GM12878 (cell line): Measurements from ENCODE around the gene TRABD2B. TPM values are rescaled to one million over a fixed set of nuclear protein-coding genes. Genes with fewer than 3 reads are reported as not detected.

Experiments used
- ATAC-seq: fragments of 200-7000 bp; cut with Tn5 transposase; 3 replicates; pipeline ENCODE4 v1.9.1; 2020; ENCODE audit warnings: mild to moderate bottlenecking, moderate library complexity
- BruUV-seq: library from RNA; stranded (reverse); fragments of 400-500 nt; replicated peaks from 2 replicates; lab custom pipeline; 2021; lab: Mats Ljungman, UMichigan
- CTCF ChIA-PET: fragments of 300-600 bp; sonication (Branson Sonifier 250); formaldehyde crosslinking; extraction: SDS; loops from one replicate; lab custom pipeline; 2021; ENCODE audit warnings: inconsistent platforms; lab: Yijun Ruan, JAX
- POLR2A ChIA-PET: fragments of 350-600 bp; formaldehyde crosslinking; extraction: SDS; loops from one replicate; lab custom pipeline; 2021; ENCODE audit warnings: inconsistent platforms; lab: Charles Lee
- RAD21 ChIA-PET: fragments of 300-600 bp; sonication (Branson Sonifier 250); formaldehyde crosslinking; loops from one replicate; lab custom pipeline; 2023; ENCODE audit warnings: antibody characterized with exemption; ENCODE audit not compliant: unreplicated experiment; lab: Charles Lee
- SMC1A ChIA-PET: fragments of 300-600 bp; sonication (Branson Sonifier 250); formaldehyde crosslinking; loops from one replicate; lab custom pipeline; 2023; ENCODE audit not compliant: unreplicated experiment, uncharacterized antibody; lab: Charles Lee
- DNase-seq: peaks from one replicate; pipeline ENCODE4 v3.0.0-alpha.2; 2011; ENCODE audit warnings: low read depth, low spot score
- FAIRE-seq: peaks from 3 replicates; lab custom pipeline; 2011; peaks lifted over from hg19 to GRCh38; lab: Jason Lieb, UNC
- H2AFZ ChIP-seq: 2 replicates; pipeline ENCODE4 v1.6.0; 2011; ENCODE audit warnings: low read depth, low read length, control low read depth; ENCODE audit not compliant: control insufficient read depth
- H3K27ac ChIP-seq: 2 replicates; pipeline ENCODE4 v1.5.1; 2011; ENCODE audit warnings: control low read depth; ENCODE audit not compliant: control insufficient read depth, insufficient read depth
- H3K27me3 ChIP-seq, 2 experiments: replicated peaks in 1 of 2; 2 replicates each; pipeline versions ENCODE4 v1.6.0 to v1.6.1; 2011; ENCODE audit warnings: low read length in 1 of 2; ENCODE audit not compliant: control insufficient read depth in 2 of 2, insufficient read depth in 2 of 2
- H3K36me3 ChIP-seq, 2 experiments: 2 replicates each; pipeline ENCODE4 v1.5.1; 2011; ENCODE audit warnings: low read length in 1 of 2; ENCODE audit not compliant: control insufficient read depth in 2 of 2, insufficient read depth in 2 of 2
- H3K4me1 ChIP-seq: 2 replicates; pipeline ENCODE4 v1.6.1; 2011; ENCODE audit warnings: mild to moderate bottlenecking, low read length, moderate library complexity, mixed read lengths; ENCODE audit not compliant: control insufficient read depth, insufficient read depth
- H3K4me2 ChIP-seq: 2 replicates; pipeline ENCODE4 v1.6.0; 2011; ENCODE audit warnings: control low read depth; ENCODE audit not compliant: control insufficient read depth, insufficient read depth
- H3K4me3 ChIP-seq: fragments of 200-600 bp; sonication (generic); 2 replicates; pipeline ENCODE4 v1.5.1; 2016
- H3K79me2 ChIP-seq: 2 replicates; pipeline ENCODE4 v1.6.0; 2011; ENCODE audit warnings: low read length; ENCODE audit not compliant: control insufficient read depth, insufficient read depth
- H3K9ac ChIP-seq: 2 replicates; pipeline ENCODE4 v1.8.0; 2011; ENCODE audit warnings: low read length, control low read depth, mixed read lengths; ENCODE audit not compliant: control insufficient read depth, insufficient read depth
- H3K9me3 ChIP-seq: replicated peaks from 3 replicates; pipeline ENCODE4 v1.5.1; 2011; ENCODE audit warnings: mild to moderate bottlenecking, low read length; ENCODE audit not compliant: control insufficient read depth, insufficient read depth
- H4K20me1 ChIP-seq: 2 replicates; pipeline ENCODE4 v1.6.0; 2011; ENCODE audit not compliant: control insufficient read depth, insufficient read depth
- CBX5 ChIP-seq: sonication (generic); IDR thresholded peaks from 2 replicates; pipeline ENCODE4 v1.6.1; 2016; ENCODE audit warnings: low read depth, moderate library complexity, mild to moderate bottlenecking, inconsistent platforms
- EGR1 ChIP-seq, 2 experiments: IDR thresholded peaks; 1 replicate in 1 of 2; 2 replicates in 1 of 2; pipeline ENCODE4 v1.6.1; 2011 to 2012; ENCODE audit warnings: low read depth in 2 of 2, low read length in 2 of 2, borderline replicate concordance in 1 of 2, mild to moderate bottlenecking in 1 of 2, moderate library complexity in 1 of 2
- EP300 ChIP-seq, 2 experiments: fragments of 150-350 bp in 1 of 2; IDR thresholded peaks; 2 replicates each; pipeline ENCODE4 v1.6.1; 2011 to 2012; ENCODE audit warnings: low read depth in 2 of 2, low read length in 2 of 2, borderline replicate concordance in 1 of 2, improper control_type of control experiment in 1 of 2, inconsistent platforms in 1 of 2; ENCODE audit not compliant: control insufficient read depth in 1 of 2
- FOXK2 ChIP-seq: fragments of 450-650 bp; IDR thresholded peaks from 2 replicates; pipeline ENCODE4 v1.6.1; 2017; ENCODE audit warnings: mild to moderate bottlenecking, moderate library complexity
- IRF4 ChIP-seq: IDR thresholded peaks from 2 replicates; pipeline ENCODE4 v1.6.1; 2011; ENCODE audit warnings: low read depth, low read length
- NFYB ChIP-seq: IDR thresholded peaks from 2 replicates; pipeline ENCODE4 v1.6.1; 2011; ENCODE audit warnings: low read depth, mild to moderate bottlenecking, low read length, improper control_type of control experiment, moderate library complexity; ENCODE audit not compliant: insufficient read depth
- NKRF ChIP-seq: fragments of 450-650 bp; conservative IDR thresholded peaks from 2 replicates; pipeline ENCODE4 v1.6.1; 2017; ENCODE audit warnings: mild to moderate bottlenecking, moderate library complexity
- PAX8 ChIP-seq: fragments of 450-650 bp; IDR thresholded peaks from 2 replicates; pipeline ENCODE4 v1.6.1; 2017; ENCODE audit warnings: mild to moderate bottlenecking, moderate library complexity
- POU2F2 ChIP-seq: IDR thresholded peaks from 3 replicates; pipeline ENCODE4 v1.6.1; 2011; ENCODE audit warnings: low read depth, mild to moderate bottlenecking, low read length, borderline replicate concordance
- SIN3A ChIP-seq: IDR thresholded peaks from 2 replicates; pipeline ENCODE4 v1.6.1; 2012; ENCODE audit warnings: low read depth, low read length, improper control_type of control experiment
- ZSCAN29 ChIP-seq: fragments of 450-650 bp; IDR thresholded peaks from 2 replicates; pipeline ENCODE4 v1.6.1; 2017; ENCODE audit warnings: mild to moderate bottlenecking, moderate library complexity
- WGBS: methylation state at CpG from one replicate; pipeline ENCODE4 v1.1.6; 2016; ENCODE audit warnings: low lambda C conversion rate; ENCODE audit not compliant: insufficient replicate concordance, insufficient coverage; ENCODE audit errors: missing lambda C conversion rate; 5-methylcytosine and 5-hydroxymethylcytosine counted together
- in situ Hi-C: fragments of 300-500 bp; cut with MboI; formaldehyde crosslinking; loops from 9 replicates; pipeline ENCODE4 v1.14.3; 2018; ENCODE audit warnings: mixed read lengths
- intact Hi-C: fragments of 100-400 bp; cut with micrococcal nuclease; formaldehyde crosslinking; loops from one replicate; pipeline ENCODE4 v1.14.2; 2022; ENCODE audit not compliant: unreplicated experiment
- polyA plus RNA-seq, 11 experiments: library from polyadenylated mRNA; depleted of rRNA in 4 of 11; unstranded in 6 of 11; stranded (reverse) in 5 of 11; fragments of >200 nt; fragmentation: Nextera tagmentation in 4 of 11; fragmentation: Illumina TruSeq in 1 of 11; extraction: Ambion mirVana in 4 of 11; extraction: Trizol in 1 of 11; gene quantifications; 1 replicate in 1 of 11; 2 replicates in 10 of 11; pipeline versions ENCODE4 v1.2.1 to v1.2.3, GENCODE V29; 2011 to 2016; ENCODE audit warnings: inconsistent platforms in 2 of 11, missing spikeins in 2 of 11, low read depth in 1 of 11
- total RNA-seq, 4 experiments: library from RNA; depleted of rRNA in 3 of 4; stranded (reverse); fragments of >200 nt in 3 of 4; fragmentation: Illumina TruSeq in 1 of 4; extraction: Trizol in 1 of 4; gene quantifications; 2 replicates each; pipeline versions ENCODE4 v1.2.1 to v1.2.3, GENCODE V29; 2013 to 2021
- TF ChIP-seq, protein P1 (sequence below): fragments of 450-650 bp; IDR thresholded peaks from 2 replicates; pipeline ENCODE4 v1.6.1; 2017; ENCODE audit warnings: low read depth, mild to moderate bottlenecking, moderate library complexity
- TF ChIP-seq, protein P2 (sequence below): IDR thresholded peaks from 2 replicates; pipeline ENCODE4 v1.6.1; 2012; ENCODE audit warnings: low read depth, low read length, improper control_type of control experiment
- TF ChIP-seq, protein P3 (sequence below): fragments of 450-650 bp; IDR thresholded peaks from 2 replicates; pipeline ENCODE4 v1.6.1; 2017; ENCODE audit warnings: antibody characterized with exemption, mild to moderate bottlenecking, moderate library complexity

TRABD2B gene
- total and polyA plus RNA-seq, 10 of the 15 experiments (the other 5 are each of a cell fraction or from before 2014, with no cell fraction given) = not detected

DNA sequence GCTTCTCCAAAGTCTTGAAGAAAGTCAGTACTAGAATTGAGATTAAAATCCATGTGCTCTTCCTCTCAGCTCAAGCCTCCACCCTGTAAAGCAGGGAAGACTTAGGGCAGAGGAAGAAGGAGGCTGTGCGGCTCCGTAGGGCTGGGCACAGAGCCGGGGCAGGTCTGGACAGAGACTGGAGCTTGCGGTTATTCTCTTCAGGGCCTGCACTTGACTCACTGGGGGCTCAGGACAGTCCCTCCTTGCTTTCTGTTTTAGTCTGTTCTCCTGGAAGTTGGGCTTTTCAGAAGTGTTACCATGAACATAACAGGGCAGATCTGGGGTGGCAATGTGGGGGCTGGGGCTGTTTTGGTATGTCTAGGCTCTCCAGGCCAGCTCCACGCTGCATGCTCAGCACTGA lies 21.6 kb upstream of the TRABD2B start:
- Histone ChIP-seq H3K36me3 (no peaks in the 10 kb centered on the region), H3K4me1 (no peaks in the 10 kb centered on the region), H3K4me3 (no peak overlapping the region), H3K9ac (no peak overlapping the region), H2AFZ (no peak overlapping the region), H3K27me3 (no peaks in the 10 kb centered on the region; a peak in 3 of 4 replicates), H4K20me1 (no peaks in the 10 kb centered on the region), H3K27ac (no peak overlapping the region), H3K79me2 (no peaks in the 10 kb centered on the region), H3K9me3 (no peaks in the 10 kb centered on the region), H3K4me2 (no peak overlapping the region)
- RAD21 ChIA-PET = no interaction called here
- POLR2A ChIA-PET = no interaction called here
- BruUV-seq = no TSS peak
- SMC1A ChIA-PET = interaction anchor here (0.7 to 1.5 kb wide), 2 partner anchors 10 to 14 kb away, joined by 3 read pairs; no protein-coding TSS in a partner anchor
- FAIRE-seq (no peak), ATAC-seq (no peak), DNase-seq (no peak)
- in situ Hi-C loops = no loop called here
- 43% methylated on average over 5 of the region's 5 CpGs for WGBS
- CTCF ChIA-PET = interaction anchor here (1.1 to 1.7 kb wide), 2 partner anchors 21 to 44 kb away, joined by 3 to 4 read pairs; partner anchors contain the start of gene TRABD2B
- intact Hi-C loops = no loop called here
- TF ChIP-seq POU2F2 = no peak
- TF ChIP-seq FOXK2 = no peak
- TF ChIP-seq CBX5 = no peak
- no peak for TF ChIP-seq NKRF
- no peak for TF ChIP-seq SIN3A
- no peak for TF ChIP-seq PAX8
- no peak for TF ChIP-seq ZSCAN29
- TF ChIP-seq, protein P1, sequence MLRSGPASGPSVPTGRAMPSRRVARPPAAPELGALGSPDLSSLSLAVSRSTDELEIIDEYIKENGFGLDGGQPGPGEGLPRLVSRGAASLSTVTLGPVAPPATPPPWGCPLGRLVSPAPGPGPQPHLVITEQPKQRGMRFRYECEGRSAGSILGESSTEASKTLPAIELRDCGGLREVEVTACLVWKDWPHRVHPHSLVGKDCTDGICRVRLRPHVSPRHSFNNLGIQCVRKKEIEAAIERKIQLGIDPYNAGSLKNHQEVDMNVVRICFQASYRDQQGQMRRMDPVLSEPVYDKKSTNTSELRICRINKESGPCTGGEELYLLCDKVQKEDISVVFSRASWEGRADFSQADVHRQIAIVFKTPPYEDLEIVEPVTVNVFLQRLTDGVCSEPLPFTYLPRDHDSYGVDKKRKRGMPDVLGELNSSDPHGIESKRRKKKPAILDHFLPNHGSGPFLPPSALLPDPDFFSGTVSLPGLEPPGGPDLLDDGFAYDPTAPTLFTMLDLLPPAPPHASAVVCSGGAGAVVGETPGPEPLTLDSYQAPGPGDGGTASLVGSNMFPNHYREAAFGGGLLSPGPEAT = no peak
- TF ChIP-seq, protein P2, sequence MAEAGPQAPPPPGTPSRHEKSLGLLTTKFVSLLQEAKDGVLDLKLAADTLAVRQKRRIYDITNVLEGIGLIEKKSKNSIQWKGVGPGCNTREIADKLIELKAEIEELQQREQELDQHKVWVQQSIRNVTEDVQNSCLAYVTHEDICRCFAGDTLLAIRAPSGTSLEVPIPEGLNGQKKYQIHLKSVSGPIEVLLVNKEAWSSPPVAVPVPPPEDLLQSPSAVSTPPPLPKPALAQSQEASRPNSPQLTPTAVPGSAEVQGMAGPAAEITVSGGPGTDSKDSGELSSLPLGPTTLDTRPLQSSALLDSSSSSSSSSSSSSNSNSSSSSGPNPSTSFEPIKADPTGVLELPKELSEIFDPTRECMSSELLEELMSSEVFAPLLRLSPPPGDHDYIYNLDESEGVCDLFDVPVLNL = no peak
- no peak for TF ChIP-seq EP300 (IDR thresholded peaks at IDR 0.05; ENCODE audit: borderline replicate concordance in 1 of 2, control insufficient read depth in 1 of 2, low read depth in 2 of 2, low read length in 2 of 2)
- no peak for TF ChIP-seq IRF4
- TF ChIP-seq NFYB = no peak
- TF ChIP-seq EGR1 (IDR thresholded peaks at IDR 0.05; ENCODE audit: borderline replicate concordance in 1 of 2, low read depth in 2 of 2, low read length in 2 of 2) = no peak
- TF ChIP-seq, protein P3, sequence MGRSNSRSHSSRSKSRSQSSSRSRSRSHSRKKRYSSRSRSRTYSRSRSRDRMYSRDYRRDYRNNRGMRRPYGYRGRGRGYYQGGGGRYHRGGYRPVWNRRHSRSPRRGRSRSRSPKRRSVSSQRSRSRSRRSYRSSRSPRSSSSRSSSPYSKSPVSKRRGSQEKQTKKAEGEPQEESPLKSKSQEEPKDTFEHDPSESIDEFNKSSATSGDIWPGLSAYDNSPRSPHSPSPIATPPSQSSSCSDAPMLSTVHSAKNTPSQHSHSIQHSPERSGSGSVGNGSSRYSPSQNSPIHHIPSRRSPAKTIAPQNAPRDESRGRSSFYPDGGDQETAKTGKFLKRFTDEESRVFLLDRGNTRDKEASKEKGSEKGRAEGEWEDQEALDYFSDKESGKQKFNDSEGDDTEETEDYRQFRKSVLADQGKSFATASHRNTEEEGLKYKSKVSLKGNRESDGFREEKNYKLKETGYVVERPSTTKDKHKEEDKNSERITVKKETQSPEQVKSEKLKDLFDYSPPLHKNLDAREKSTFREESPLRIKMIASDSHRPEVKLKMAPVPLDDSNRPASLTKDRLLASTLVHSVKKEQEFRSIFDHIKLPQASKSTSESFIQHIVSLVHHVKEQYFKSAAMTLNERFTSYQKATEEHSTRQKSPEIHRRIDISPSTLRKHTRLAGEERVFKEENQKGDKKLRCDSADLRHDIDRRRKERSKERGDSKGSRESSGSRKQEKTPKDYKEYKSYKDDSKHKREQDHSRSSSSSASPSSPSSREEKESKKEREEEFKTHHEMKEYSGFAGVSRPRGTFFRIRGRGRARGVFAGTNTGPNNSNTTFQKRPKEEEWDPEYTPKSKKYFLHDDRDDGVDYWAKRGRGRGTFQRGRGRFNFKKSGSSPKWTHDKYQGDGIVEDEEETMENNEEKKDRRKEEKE = no peak
